Activated T-helper 1 cell treated with anti-CD3 and anti-CD28 coated beads, Interleukin-12 subunit alpha, Interleukin-12 subunit beta, Interleukin-2, Interleukin-4 antibody, amounts not matched to agents 30 ng/mL and 10 ng/mL and 1 ng/mL, durations not matched to agents 14 hours and 24 hours and 36 hours (primary cell): ENCODE data around the gene CHMP4B. TPM values are rescaled to one million over a fixed set of nuclear protein-coding genes. Genes with fewer than 3 reads are reported as not detected.

Experiments
- DNase-seq: peaks from one replicate; pipeline ENCODE4 v3.0.0; 2021; ENCODE audit warnings: low spot score
- H3K27ac Mint-ChIP-seq: one replicate; pipeline ENCODE4 v1.8.0; 2021; ENCODE audit warnings: mild to moderate bottlenecking, mixed read lengths
- H3K27me3 Mint-ChIP-seq: one replicate; pipeline ENCODE4 v1.8.0; 2022; ENCODE audit warnings: mild to moderate bottlenecking, moderate library complexity, mixed read lengths; ENCODE audit not compliant: insufficient read depth
- H3K36me3 Mint-ChIP-seq: one replicate; pipeline ENCODE4 v1.8.0; 2021; ENCODE audit warnings: low read depth, mixed read lengths
- H3K4me1 Mint-ChIP-seq: one replicate; pipeline ENCODE4 v1.8.0; 2021; ENCODE audit warnings: low read depth, mixed read lengths
- H3K4me3 Mint-ChIP-seq: one replicate; pipeline ENCODE4 v1.8.0; 2021; ENCODE audit warnings: mild to moderate bottlenecking, moderate library complexity, mixed read lengths
- H3K9me3 Mint-ChIP-seq: one replicate; pipeline ENCODE4 v1.8.0; 2021; ENCODE audit warnings: mixed read lengths
- intact Hi-C: fragments of 100-400 bp; cut with micrococcal nuclease; formaldehyde crosslinking; loops from one replicate; pipeline ENCODE4 v1.15.1; 2024
- total RNA-seq: library from RNA; stranded (reverse); gene quantifications from 2 replicates; pipeline ENCODE4 v1.2.3, GENCODE V29; 2022

The CHMP4B gene
- total RNA-seq, 1 donor from 2014 or later = 94.5 TPM

DNA sequence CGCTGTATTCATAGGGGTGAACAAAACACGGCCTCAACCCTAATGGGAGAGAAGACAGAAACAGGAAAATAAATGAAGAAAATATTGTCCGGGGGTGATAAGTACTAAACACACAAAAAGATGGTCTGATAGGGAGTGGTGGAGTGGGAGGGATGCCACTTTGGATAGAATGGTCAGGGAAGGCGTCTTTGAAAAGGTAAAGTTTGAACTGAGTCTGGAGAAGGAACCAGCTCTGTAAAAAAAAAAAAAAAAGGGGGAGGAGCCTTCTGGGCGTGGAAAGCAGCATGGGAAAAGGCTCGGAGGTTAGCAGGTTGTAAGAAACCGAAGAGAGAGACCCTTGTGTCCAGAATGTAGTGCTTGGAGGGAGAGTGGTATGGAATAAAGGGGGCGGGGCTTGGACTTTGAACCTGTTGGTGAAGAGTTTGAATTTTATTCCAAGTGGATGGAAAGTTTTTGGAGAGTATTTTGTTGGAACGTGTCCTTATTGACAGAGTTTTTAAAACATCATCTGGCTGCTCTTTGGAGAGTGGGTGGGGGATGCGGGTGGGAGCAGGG, 1.8 kb downstream of the CHMP4B start:
- Mint-ChIP-seq H3K27me3 (no peaks in the 10 kb centered on the region), H3K9me3 (no peaks in the 10 kb centered on the region), H3K4me1 (peaks cover 62% of the 10 kb centered on the region), H3K27ac (peak overlapping the region; percentile 97), H3K4me3 (peak overlapping the region; percentile 94), H3K36me3 (peaks cover 30% of the 10 kb centered on the region)
- no peak for DNase-seq
- intact Hi-C loops = loop anchor here (2.0 to 5.0 kb wide), 6 partner anchors 126 to 1861 kb away; partner anchors contain the start of genes ACTL10, AHCY, E2F1 and PDRG1

DNA sequence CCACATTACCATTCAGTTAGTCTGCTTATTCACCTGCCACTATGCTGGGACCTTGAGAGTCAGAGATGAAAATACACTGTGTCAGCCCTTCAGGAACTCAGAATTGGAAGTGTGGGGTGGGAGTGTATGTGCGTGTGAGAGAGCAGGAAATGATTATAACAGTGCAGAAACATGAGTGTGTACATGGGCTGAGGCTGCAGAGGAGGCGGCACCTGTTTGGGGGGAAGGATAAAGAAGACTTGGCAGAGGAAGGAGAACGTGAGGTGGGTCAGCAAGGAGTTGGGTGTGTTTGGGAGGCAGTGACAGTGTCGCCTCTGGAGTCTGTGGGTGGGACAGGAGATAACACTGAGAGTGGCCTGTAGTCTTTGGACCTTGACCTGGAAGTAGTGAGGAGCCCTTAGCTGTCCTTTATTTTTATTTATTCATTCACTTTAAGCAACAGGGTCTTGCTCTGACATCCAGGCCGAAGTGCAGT, 3.1 kb downstream of the CHMP4B start:
- intact Hi-C loops = loop anchor here (5.0 kb wide), 5 partner anchors 127 to 1862 kb away; partner anchors contain the start of genes ACTL10, AHCY, E2F1 and PDRG1
- Mint-ChIP-seq H3K27ac (peak overlapping the region; percentile 32), H3K9me3 (no peaks in the 10 kb centered on the region), H3K36me3 (peaks cover 32% of the 10 kb centered on the region), H3K4me1 (peaks cover 70% of the 10 kb centered on the region), H3K27me3 (no peaks in the 10 kb centered on the region), H3K4me3 (peak overlapping the region; percentile 94)
- no peak for DNase-seq

DNA sequence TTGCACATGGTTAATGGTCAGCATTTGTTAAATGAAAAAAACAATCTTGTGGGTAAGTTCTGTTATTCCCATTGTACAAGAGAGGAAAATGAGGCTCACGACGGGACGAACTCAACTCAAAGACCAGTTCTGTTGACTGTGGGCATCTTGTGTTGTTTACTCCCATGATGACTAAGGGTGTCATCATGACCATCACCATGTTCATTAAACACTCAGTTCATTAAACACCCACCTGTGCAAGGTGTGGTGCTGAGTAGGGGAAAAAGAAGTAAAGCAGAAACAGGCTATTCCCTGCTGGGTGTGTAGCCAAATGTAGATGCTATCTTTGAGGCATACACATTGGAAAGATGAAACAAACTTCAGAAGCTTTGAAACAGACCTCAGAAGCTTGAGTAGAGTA, 4.5 kb downstream of the CHMP4B start:
- DNase-seq = no peak
- no peak overlapping the region for H3K27ac Mint-ChIP-seq
- no peaks in the 10 kb centered on the region for H3K9me3 Mint-ChIP-seq
- peaks cover 75% of the 10 kb centered on the region for H3K4me1 Mint-ChIP-seq
- peaks cover 36% of the 10 kb centered on the region for H3K36me3 Mint-ChIP-seq
- intact Hi-C loops = no loop called here
- H3K27me3 Mint-ChIP-seq = no peaks in the 10 kb centered on the region
- H3K4me3 Mint-ChIP-seq = no peak overlapping the region

DNA sequence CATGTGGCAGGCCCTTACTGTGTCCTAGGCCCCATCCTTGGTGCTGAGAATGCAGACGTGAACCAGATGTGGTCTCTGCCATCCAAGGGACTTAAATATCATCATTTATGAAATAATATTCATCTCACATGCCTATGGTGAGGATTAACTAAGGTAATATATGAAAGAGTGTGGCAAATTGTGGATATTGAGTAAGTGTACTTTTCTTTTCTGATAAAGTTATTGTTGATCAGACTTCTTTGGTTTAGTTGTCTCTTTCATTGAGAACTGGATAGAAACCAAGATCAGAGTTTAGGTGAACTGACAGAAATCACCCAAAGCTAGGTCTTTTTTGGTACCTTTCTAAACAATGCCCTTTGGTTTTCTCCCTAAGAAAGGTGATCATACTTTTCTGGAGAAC, 5.0 kb downstream of the CHMP4B start:
- H3K4me1 Mint-ChIP-seq = peaks cover 74% of the 10 kb centered on the region
- H3K27me3 Mint-ChIP-seq = no peaks in the 10 kb centered on the region
- no peak for DNase-seq
- no peak overlapping the region for H3K4me3 Mint-ChIP-seq
- peaks cover 36% of the 10 kb centered on the region for H3K36me3 Mint-ChIP-seq
- intact Hi-C loops = no loop called here
- no peaks in the 10 kb centered on the region for H3K9me3 Mint-ChIP-seq
- H3K27ac Mint-ChIP-seq = no peak overlapping the region

DNA sequence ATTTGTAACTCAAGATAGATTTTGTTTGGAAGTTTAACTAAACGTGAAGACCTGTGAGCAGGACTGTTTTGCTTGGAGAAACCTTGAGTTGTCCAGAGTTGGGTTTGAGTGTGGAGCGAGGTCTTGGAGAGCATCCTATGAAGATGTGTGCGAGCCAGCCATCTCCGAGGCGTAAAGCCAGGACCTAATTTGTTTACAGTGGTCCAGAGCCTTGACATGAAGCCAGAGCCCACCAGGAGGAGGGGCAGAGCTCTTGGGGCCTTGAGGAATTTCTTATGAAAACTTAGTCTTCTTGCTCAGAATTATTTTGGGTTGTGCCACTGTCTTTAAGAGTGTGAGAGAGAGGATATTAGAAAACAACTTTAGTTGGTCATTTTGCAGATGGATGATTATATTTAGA, 6.3 kb downstream of the CHMP4B start:
- DNase-seq = no peak
- intact Hi-C loops = no loop called here
- Mint-ChIP-seq H3K27ac (no peak overlapping the region), H3K36me3 (peaks cover 28% of the 10 kb centered on the region), H3K9me3 (no peaks in the 10 kb centered on the region), H3K4me1 (peaks cover 73% of the 10 kb centered on the region), H3K27me3 (no peaks in the 10 kb centered on the region), H3K4me3 (no peak overlapping the region)

DNA sequence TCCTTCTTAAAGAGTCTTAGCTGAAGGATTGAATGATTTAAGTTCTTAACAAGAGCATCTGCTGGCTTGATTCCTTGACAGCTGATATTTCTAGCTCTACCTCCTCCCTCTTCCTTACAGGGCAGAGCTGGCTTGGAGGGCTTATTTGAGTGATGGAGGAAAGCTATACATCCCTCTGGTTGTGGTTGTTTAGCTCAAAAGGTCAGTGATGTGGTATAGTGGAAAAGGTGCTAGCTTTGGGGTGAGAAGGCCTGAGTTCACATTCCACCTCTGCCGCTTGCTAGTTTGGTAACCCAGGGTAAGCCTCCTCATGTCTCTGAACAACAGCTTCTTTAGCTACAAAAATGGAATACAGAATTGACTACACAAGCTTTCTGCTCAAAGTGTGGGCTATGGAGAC, 8.3 kb downstream of the CHMP4B start:
- Mint-ChIP-seq H3K4me1 (peaks cover 57% of the 10 kb centered on the region), H3K36me3 (peaks cover 20% of the 10 kb centered on the region), H3K27ac (no peak overlapping the region), H3K9me3 (no peaks in the 10 kb centered on the region), H3K4me3 (no peak overlapping the region), H3K27me3 (no peaks in the 10 kb centered on the region)
- intact Hi-C loops = no loop called here
- DNase-seq = no peak

DNA sequence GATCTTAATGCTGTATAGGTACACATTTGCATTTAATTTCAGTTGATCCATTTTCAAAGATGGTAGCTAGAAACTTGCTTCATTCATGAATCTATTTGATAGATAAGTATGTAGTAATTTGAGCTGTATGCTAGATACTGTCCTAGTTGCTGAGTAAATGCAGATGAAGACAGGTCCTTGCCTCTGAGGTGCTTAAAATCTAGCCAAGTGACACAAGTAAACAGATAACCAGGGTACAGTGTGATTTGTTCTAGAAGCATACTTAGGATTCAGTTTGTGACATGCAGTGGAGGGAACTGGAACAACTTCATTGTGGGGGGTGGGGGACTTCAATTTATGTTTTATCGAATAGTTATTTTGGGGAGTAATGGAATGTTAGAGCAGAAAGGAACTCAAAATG, 9.2 kb downstream of the CHMP4B start:
- no peak for DNase-seq
- intact Hi-C loops = no loop called here
- Mint-ChIP-seq H3K9me3 (no peaks in the 10 kb centered on the region), H3K4me3 (no peak overlapping the region), H3K27me3 (no peaks in the 10 kb centered on the region), H3K27ac (no peak overlapping the region), H3K36me3 (peaks cover 17% of the 10 kb centered on the region), H3K4me1 (peaks cover 58% of the 10 kb centered on the region)

DNA sequence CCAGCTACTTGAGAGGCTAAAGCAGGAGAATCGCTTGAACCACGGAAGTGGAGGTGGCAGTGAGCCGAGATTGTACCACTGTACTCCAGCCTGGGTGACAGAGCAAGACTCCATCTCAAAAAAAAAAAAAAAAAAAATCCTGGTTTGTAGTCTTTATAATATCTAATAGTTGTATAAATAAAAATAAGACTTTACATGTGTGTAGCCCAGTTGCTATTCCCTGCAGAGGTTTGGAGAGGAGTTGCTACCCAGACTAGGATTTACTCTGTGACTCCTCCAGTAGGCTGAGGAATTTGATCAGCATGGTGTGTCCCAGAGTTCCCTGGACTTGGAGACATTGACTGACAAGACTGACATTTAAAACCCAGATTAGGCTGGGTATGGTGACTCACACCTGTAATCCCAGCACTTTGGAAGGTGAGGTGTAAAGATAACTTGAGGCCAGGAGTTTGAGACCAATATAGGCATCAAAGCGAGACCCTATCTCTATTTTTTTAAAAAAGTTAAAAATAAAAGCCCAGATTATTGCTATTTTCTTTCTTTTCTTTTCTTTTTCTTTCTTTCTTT, 10.2 kb downstream of the CHMP4B start:
- Mint-ChIP-seq H3K9me3 (no peaks in the 10 kb centered on the region), H3K4me1 (peaks cover 60% of the 10 kb centered on the region), H3K4me3 (no peak overlapping the region), H3K27ac (no peak overlapping the region), H3K36me3 (peaks cover 15% of the 10 kb centered on the region), H3K27me3 (no peaks in the 10 kb centered on the region)
- no peak for DNase-seq
- intact Hi-C loops = no loop called here

DNA sequence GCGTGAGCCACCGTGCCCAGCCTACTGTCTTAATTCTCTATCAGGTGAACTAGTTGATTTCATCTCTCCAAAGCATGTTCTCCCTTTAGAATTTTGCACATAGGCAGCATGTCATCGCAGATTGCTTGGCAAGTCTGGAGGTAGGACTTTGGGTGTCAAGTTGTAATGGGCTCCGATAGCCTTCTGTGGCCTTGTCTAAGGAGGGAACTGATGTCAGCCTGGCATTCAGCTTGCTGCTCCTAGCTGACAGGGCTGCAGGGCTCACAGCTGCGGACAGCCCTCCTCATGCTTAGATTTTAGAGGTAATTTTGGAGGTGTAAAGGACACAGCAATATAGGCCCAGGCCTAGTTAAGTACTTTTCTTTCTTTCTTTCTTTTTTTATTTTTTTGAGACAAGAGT, 11.3 kb downstream of the CHMP4B start:
- peaks cover 15% of the 10 kb centered on the region for H3K36me3 Mint-ChIP-seq
- no peaks in the 10 kb centered on the region for H3K9me3 Mint-ChIP-seq
- no peak overlapping the region for H3K4me3 Mint-ChIP-seq
- no peak overlapping the region for H3K27ac Mint-ChIP-seq
- intact Hi-C loops = no loop called here
- H3K4me1 Mint-ChIP-seq = peaks cover 59% of the 10 kb centered on the region
- no peaks in the 10 kb centered on the region for H3K27me3 Mint-ChIP-seq
- no peak for DNase-seq

DNA sequence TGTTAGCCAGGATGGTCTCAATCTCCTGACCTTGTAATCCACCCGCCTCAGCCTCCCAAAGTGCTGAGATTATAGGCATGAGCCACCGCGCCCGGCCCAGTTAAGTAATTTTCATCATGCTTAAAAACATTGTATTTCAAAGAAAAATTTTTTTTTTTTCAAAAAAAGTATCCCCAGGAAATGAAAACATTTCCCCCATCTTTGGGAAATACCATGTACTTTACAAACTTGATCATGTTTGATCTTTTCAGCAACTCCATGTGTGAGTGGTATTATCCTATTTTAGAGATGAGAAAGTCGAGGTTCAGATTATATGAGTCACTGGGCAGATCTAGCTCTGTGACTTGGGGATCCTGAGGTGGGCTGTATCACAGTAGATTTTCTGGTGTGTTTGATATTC, 11.8 kb downstream of the CHMP4B start:
- intact Hi-C loops = no loop called here
- Mint-ChIP-seq H3K4me1 (peaks cover 59% of the 10 kb centered on the region), H3K4me3 (no peak overlapping the region), H3K27me3 (no peaks in the 10 kb centered on the region), H3K36me3 (peaks cover 14% of the 10 kb centered on the region), H3K9me3 (no peaks in the 10 kb centered on the region), H3K27ac (no peak overlapping the region)
- DNase-seq = no peak

DNA sequence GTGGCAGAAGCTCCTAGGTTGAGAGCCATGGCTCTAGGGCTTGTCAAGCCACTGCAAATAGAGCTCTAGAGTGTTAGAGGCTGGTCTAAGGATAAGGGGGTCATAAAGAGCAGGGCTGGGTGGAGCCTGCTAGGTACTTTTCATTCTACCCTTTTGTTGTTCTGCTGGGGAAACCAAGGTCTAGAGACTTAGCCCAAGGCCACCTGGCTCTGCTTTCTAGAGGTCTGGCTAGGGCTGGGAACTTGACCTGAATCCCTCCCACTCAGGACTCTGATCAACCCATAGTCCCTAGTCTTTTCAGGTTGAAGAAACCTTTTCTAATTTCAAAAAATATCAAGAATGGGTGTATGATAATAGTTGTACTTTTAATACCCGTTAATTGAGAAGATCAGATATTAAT, 13.7 kb downstream of the CHMP4B start:
- no peak overlapping the region for H3K27ac Mint-ChIP-seq
- intact Hi-C loops = no loop called here
- no peak overlapping the region for H3K4me3 Mint-ChIP-seq
- DNase-seq = no peak
- peaks cover 55% of the 10 kb centered on the region for H3K4me1 Mint-ChIP-seq
- H3K9me3 Mint-ChIP-seq = no peaks in the 10 kb centered on the region
- H3K36me3 Mint-ChIP-seq = peaks cover 12% of the 10 kb centered on the region
- H3K27me3 Mint-ChIP-seq = no peaks in the 10 kb centered on the region

DNA sequence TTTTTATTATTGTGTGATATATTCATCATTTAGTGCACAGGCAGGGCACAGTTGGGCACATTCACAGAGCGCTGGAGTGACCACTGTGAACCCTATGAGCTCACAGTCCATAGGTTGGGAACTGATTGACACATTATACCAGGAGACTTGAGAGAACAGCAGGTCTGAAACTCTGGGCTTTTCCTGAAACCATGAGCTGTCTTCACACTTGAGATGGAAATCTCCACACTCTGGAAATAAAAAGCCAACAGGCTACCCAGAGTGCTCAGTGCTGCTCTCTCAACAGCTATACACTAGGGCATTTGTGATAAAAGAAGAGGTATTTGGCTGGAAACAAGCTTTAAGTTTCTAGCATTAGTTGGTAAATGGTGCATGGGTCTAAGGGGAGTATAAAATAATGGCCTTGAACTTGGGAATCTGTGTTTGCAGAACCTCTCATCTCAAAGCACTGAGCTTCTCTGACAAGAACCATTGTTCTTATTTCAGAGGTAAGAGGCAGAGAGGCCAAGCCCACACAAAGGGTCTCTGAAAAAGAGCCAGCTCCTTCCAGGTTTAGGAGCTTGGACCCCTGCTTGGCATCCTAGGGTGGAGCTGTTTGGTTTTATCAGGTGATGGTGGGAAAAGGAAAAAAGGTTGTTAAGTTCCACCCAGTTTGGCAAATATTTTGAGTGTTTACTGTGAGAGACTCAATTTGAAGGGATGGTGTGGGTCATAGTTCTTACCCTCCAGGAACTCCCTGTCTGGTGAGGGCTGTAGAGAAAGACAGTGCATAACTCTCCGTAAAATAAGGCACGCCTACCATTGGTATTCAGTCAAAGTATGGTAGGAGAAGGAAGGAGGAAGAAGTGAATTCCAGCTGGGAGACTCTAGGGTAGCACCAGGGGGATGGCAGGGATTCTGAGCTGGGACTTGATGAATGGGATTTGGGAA, 14.5 kb downstream of the CHMP4B start:
- H3K27me3 Mint-ChIP-seq = no peaks in the 10 kb centered on the region
- H3K4me3 Mint-ChIP-seq = no peak overlapping the region
- no peaks in the 10 kb centered on the region for H3K9me3 Mint-ChIP-seq
- H3K4me1 Mint-ChIP-seq = peaks cover 53% of the 10 kb centered on the region
- no peak overlapping the region for H3K27ac Mint-ChIP-seq
- intact Hi-C loops = no loop called here
- DNase-seq = no peak
- peaks cover 7% of the 10 kb centered on the region for H3K36me3 Mint-ChIP-seq

DNA sequence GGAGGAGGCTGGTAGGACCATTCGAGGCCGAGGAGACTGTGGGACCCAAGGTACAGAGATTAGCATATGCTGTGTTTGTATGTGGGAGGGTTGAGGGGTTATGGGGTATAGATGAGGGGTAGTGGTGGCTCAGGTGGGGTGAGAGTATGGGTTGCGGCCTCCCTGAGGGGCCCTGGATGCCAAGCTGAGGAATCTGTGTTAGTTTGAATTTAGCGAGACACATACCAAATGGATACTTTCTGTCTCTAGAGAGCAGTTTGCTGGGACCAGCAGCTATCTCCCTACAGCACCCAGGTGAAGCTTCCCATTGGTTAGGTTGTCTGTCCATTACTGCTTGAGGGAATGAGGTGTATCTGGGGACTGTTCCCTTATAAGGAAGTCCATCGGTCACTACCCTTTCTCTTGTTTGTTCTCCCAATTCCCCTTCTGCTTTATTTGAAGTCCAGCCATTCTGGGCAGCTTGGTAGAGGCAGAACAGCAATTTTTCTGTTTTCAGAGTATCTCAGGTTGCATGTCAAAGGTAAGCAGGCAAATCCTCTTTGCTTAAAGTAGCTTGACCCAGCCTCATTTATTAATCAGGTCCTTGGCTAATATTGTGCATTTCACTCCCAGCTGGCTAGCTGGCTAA, 15.2 kb downstream of the CHMP4B start:
- no peak for DNase-seq
- intact Hi-C loops = no loop called here
- Mint-ChIP-seq H3K4me1 (peaks cover 50% of the 10 kb centered on the region), H3K9me3 (no peaks in the 10 kb centered on the region), H3K27me3 (no peaks in the 10 kb centered on the region), H3K27ac (no peak overlapping the region), H3K36me3 (peaks cover 7% of the 10 kb centered on the region), H3K4me3 (no peak overlapping the region)
